GM12892 (cell line): ENCODE data around the gene LCN2.

ENCODE experiments used
- POLR2A ChIP-seq: IDR thresholded peaks from 2 replicates; pipeline ENCODE4 v1.6.1; 2011; ENCODE audit warnings: low read depth, low read length, control low read depth
- POLR2AphosphoS5 ChIP-seq: IDR thresholded peaks from 2 replicates; pipeline ENCODE4 v1.6.1; 2011; ENCODE audit warnings: low read depth, low read length, control low read depth

- 0 out of 2 replicates have a peak, but pooled peaks have one; percentile 16 for TF ChIP-seq POLR2AphosphoS5
- no peak for TF ChIP-seq POLR2A
These were observed 29.1 kb upstream of the LCN2 start for GRCh38 chr9:128120061-128120740.
